GM19023 (cell line): Measurements from ENCODE around the gene ZNF296.
A peak's percentile ranks its signal among the peaks of the same experiment; 100 is the strongest.
"Not testable (repeated sequence)": the region's sequence is repeated elsewhere in the genome, so short reads cannot be mapped to it uniquely, and the experiment has no call there.

ENCODE experiments used
- ATAC-seq: cut with Tn5 transposase; IDR thresholded peaks from one replicate; pipeline ENCODE4 v1.9.1; 2021; ENCODE audit warnings: mild to moderate bottlenecking, moderate library complexity; ENCODE audit not compliant: unreplicated experiment

ZNF296 gene

DNA sequence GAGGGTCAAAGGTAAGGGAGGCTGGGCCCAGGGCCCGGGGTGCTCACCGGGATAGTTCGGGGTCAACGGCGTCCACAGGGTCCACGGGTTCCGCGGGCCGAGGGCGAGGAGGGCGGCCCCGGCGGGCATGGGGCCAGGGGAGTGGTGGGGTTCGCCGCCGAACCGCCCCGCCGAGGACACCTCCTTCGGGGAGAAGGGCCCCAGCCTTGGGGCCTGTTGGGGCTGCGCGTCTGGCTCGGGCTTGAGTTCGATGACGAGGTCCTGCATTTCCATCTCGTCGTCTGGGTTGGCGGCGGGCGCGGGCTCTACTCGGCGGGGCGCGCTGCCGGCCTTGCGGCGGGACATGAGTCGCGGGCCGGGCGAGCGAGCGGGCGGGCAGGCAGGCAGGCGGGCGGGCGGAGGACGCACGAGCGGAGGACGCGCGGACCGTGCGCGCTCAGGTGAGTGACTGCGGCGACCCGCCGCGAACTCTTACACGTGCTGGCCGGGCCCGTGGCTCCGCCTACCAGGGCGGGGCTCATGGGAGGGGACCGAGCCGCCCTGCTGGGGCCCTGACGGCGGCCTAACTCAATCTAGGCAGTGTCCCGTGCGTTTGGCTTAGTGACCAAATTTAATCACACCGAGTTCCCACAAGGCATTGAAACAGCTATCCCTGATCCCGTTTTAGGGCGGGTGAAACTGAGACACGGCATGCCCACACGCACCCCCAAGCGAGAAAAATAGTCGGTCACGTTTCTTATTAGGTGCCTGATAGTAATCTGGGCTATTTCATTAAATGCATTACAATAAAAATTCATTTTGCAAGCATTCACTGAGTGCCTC, at the start of gene ZNF296:
Gene ZNF296 (minus strand): TSS at position 450 of the 822 bp plus-strand sequence. CDS start 105 bp downstream, at position 345.
- peak; percentile 44 for ATAC-seq

DNA sequence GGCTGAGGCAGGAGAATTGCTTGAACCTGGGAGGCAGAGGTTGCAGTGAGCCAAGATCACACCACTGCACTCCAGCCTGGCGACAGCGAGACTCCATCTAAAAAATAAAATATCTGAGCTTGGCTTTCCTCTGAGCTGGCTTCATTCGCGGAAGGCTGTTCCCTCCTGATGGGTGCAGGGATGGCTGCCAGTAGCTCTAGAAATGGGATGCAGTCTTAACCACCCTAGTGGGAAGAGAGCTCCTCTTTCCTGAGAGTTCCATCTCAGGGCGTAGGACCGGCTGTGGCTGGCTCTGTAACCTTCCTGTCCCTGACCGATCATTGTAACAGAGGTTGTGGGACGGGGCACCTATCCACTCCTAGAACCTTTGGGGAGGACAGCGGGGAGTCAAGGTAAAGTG, 49.1 kb upstream of the ZNF296 start:
- no peak for ATAC-seq

DNA sequence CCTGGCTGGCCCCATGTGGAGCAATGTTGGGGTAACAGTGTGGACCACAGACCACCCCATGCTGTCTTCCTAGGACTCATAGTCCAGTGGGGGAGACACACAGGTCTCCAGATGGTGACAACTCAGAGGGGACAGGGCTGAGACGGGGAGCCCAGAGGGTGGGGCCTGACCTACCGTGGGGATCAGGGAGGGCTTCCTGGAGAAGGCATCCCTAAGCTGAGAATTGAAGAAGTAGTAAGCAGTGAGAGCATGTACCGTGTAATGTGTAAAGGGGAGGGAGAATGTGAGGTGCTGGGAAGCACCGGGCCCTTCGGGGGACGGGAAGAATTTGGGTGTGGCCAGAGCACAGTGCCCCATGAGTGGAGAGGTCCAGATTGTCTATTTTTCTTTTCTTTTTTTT, 47.7 kb upstream of the ZNF296 start:
- ATAC-seq = no peak

DNA sequence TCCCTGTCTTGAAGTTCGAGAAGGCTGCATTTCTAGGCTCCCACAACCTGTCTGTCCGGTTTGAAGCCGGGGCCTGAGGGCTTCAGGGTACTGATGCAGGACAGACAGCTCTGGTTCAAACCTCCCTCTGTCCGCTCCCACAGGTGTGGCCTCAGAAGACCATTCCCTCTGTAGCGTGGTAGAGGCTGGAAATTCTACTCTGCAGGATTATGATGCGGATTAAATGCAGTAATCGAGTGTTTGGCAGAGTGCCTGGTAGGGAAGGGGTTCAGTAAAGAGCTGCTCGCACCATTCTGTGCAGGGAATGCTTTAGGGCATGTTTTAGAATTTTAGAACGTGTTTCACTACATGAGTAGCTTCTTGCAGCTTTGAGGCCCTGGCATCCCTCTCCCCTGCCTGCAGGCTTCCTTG, 47.2 kb upstream of the ZNF296 start:
- no peak for ATAC-seq

DNA sequence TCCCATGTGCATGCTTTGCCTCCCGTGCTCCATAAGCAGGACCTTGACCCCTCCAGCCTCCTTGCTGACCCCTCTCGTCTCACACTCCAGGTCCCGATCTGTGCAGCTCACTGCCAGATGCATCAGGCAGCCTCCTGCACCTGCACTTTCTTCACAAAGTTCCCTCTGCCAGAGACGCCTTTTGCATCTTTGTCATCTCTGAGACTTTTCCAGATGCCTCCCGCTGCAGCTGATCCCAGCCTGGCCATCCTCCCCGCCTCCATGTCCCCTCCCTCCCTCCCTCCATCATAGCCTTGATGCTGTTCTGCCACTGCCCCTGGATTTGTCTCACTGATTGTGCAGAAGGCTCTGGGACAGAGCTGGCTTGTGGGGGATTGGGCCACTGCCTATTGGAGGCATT, 46.6 kb upstream of the ZNF296 start:
- no peak for ATAC-seq

DNA sequence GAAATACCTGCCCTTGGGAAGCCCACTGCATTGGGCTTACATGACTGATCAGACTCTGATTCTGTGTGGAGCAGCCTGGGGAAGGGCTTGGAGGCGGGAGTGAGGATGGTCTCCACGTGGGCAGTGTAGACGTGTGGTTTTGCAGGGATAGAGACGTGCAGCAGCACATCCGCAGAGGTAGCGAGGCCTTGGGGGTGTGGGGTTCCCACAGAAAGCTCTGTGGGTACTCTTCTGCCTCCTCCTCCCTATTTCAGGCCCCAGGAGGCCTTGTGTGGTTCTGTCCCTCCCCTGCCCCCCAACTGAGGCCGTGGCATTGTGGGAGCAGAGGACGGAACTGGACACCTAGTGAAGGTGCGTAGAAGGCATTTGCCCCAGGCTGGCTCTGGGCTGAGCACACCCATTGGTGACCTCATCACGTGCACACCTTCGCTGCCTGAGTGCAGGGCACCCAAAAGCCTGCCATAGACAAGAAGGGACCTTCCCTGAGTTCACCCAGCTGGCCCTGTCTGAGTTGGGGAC, 45.6 kb upstream of the ZNF296 start:
- ATAC-seq = no peak

DNA sequence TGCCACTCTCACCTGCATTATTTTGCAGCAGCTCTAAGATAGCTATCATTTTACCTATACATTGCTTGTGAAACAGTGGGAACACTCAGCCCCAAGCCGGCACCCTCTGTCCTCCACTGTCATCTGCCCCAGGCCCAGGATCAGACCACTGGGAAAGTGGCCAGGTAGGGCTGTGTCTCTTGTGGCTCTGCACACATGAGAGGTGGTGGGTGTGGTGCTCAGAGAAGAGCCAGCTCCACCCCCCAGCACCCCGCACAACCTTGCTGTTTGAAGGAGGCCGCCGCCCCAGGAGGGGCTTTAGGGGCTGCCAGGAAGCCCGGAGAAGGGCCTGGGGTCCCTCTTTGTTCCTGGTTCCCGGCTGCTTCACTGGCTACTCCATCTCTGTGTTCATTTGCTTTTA, 43.3 kb upstream of the ZNF296 start:
- ATAC-seq = no peak

DNA sequence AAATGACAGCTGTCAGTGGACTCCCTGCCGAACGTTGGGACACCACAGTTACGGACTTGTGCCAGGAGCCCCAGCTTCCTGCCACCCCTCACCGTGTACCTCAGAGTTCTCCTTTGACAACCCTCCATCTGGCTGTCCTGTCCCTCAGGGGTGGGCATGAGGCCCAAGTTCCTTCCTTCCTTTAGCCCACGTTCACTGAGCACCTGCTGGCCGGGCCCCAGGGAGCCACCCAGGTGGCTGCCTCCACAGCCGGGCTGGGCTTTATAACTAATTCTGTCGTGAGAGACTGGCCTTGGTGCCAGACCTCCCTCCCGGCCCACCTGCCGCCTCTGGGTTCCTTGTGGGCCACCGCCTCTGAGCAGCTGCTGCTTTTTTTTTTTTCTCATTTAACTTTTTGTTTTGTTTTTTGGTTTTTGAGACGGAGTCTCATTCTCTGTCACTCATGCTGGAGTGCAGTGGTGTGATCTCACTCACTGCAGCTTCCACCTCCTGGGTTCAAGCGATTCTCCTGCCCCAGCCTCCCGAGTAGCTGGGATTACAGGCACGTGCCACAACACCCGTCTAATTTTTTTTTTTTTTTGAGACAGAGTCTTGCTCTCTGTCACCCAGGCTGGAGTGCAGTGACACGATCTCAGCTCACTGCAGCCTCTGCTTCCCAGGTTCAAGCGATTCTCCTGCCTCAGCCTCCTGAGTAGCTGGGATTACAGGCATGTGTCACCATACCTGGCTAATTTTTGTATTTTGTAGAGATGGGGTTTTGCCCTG, 42.5 kb upstream of the ZNF296 start:
- ATAC-seq = not testable (repeated sequence)

DNA sequence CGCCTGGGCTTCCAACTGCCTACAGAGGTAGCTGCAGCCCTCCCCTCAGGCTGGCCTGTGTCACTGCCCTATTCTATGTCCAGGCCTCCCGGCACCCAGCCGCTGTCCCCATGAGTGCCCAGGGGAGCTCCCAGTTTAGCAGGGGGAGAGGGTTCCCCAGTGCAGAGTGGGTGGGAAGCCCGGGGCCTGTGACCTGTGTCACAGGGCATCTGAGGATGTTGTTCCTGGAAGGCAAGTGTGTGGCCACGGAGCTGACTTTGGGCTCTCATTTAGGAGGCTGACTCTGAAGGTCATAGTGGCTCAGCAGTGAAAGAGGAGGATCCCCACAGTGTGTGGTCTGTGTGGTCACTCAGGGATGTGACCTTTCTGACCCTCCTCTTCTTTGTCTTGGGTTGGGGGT, 41.8 kb upstream of the ZNF296 start:
- ATAC-seq = no peak

DNA sequence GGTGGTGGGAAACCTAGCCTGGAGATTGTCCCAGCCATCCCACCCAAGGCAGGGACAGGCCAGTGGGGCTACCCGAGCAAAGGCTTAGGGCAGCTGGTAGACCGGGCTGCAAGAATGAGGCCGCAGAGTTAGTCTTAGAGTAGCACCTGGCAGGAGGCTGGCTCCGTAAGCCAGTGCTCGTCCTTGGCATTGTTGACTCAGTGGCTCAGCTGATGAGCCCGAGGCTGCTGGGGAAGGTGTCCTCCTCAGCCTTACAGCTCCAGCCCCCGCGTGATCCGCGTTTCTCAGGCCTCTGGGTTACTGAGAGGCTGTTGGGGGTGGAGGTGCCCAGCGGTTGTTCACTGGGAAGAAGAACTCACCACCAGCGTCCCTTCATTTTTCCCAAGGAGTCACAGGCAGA, 41.4 kb upstream of the ZNF296 start:
- ATAC-seq = no peak

DNA sequence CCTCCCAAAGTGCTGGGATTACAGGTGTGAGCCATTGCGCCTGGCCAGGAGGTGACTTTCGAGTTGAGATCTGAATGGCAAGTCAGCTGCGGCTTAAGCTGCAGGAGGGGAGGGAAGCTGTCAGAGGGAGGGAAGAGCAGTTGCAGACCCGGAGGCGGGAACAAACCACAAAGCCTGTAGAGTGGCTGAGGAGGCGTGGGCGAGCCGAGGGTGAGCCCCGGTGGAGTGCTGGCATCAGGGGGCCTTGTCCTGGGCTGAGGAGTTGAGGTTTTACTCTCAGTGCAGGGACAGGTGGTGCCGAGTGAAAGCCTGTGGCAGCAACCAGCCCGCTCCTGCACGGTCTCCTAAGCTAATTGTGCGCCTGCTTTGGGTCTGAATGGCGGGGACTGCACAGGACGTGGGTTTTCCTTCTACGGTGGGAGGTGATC, 40.9 kb upstream of the ZNF296 start:
- ATAC-seq = no peak

DNA sequence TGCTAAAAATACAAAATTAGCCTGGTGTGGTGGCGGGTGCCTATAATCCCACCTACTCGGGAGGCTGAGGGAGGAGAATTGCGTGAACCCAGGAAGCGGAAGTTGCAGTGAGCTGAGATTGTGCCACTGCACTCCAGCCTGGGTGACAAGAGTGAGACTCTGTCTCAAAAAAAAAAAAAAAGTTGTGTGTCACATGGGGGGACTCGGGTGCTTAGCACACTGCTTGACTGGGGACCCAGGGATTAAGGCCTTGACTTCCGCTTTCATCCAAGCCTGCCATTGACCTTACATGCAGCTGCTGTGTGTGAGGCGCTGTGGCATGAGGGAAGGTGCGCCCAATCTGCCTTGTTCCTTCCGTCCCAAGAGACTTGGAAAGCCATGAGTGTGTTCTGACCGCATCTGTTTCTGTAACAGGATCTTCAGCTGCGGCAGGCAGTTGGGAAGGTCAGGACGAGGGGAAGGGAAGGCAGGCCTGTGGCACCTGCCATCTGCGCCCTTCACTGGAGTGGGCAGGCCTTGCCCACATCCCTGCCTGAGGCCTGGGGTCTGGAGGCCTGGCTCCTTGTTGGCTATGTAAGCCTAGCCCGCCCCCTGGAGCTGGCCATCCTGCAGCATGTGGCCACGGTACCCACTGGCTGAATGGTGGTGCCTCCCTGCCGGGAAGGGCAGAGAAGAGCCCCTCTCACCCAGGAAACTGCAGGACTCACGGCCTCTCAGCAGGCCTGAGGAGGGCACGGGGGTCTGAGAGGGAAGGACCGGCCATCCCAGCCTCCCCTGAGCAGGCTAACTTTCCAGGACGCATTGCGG, 39.7 kb upstream of the ZNF296 start:
- no peak for ATAC-seq

DNA sequence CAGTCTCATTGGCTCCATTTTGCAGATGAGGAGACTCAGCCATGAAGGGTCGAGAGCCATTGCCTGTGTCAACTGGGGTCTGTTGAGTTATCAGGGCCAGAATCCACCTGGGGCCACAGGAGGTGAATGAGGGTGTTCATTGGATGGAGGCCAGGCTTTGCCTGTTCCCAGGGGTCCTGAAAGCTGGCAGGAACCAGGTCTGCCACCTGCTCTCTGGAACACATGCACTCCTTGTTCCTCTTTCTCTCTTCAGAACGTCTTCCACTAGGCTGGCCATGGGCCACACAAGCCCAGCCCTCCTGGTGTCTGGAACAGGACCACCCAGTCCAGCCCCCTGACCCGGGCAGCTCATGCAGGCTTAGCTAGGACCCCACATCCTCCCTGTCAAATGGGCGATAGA, 37.8 kb upstream of the ZNF296 start:
- no peak for ATAC-seq

DNA sequence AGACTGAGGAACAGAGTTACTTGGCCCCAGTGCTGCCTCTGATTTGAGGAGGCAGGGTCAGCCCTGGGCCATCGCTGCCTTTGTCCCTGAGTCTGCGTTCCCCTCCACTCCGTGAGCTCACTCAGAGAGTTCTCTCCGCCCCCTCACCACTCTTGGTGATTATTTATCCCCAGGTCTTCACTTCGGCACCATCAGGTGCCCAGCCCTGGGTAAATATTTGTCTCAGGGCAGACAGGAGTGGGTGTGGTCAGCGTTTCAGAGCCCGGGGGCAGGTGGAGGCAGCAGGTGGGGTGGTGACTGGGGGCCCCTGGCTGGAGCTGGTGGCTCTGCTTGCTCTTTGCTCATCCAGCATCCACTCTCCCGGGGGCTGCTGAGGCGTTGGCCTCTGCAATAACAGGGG, 37.4 kb upstream of the ZNF296 start:
- ATAC-seq = no peak

DNA sequence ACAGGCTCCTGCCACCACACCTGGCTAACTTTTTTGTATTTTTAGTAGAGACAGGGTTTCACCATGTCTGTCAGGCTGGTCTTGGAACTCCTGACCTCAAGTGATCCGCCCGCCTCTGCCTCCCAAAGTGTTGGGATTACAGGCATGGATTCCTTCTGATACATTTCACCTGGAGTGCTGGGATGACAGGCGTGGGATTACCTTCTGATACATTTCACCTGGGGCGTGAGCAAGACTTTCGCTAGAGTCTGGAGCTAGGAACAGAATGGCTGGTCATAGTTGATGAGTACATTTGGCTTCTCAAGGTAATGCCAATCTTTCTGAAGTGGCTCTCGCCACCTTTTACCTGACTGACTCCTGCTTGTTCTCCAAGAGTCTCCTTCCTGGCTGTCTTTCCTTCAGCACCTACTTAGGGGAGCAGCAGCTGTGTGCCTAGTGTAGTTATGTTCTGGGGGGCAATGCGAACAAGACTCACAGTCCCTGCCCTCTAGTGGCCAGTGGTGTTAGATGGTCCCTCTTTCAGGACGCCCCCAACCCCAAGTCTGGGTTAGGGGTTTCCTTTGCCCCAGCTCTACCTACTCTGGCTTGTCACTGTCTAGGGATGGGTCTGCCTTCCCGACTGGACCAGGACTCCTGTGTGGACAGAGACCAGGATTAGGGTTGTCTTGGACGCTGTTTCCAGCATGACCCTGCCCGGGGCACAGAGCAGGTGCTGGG, 36.0 kb upstream of the ZNF296 start:
- no peak for ATAC-seq

DNA sequence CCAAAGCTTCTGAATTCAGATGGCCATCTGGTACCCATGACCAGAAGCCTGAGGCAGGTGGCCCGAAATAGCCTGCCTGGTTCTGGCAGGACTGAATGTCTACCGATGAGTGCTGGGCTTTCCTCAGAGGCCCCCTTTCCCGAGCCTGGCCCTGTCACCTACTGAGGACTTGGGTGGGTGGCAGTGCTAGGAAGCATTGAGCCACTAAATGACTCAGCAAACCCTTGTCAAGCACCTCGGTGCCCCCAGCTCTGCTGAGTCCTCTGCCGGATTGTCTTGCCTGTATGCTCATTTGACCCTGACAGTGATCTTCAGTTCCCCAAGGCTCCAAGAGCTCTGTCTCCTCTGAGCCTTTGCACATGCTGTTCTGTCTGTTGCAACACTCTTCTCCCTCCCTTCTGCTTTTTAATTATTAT, 34.6 kb upstream of the ZNF296 start:
- ATAC-seq = no peak

DNA sequence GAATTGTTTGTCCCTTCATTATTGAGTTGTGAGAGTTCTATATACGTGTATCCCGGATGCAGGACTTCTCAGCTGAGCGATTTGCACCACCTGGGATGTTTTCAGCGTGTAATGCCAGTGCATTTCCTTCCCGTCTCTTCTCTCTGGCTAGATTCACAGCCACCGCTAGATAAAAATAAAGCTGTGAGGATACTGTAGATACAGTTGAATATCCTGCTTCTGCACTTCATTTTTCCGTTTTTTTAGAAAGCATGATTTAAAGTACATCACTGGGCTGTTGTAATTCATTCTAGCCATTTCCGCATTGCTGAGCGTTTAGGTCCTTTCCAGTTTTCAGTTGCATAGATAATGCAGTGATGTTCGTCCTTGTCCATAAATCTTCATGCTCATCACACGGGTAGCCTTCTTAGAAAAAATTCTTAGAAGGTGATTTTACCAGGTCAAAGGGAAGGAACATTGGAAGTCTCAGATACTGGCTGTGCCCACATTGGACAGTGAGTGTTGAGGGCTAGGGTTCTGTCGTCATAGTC, 31.4 kb upstream of the ZNF296 start:
- no peak for ATAC-seq

DNA sequence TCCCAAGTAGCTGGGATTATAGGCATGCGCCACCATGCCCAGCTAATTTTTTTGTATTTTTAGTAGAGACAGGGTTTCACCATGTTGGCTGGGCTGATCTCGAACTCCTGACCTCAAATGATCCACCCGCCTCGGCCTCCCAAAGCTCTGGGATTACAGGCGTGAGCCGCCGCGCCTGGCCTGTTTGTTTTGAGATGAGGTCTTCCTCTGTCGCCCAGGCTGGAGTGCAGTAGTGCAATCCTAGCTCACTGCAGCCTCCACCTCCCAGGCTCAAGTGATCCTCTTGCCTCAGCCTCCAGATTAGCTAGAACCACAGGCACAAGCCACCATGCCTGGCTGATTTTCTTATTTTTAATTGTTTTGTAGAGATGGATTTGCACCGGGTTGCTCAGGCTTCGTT, 30.1 kb upstream of the ZNF296 start:
- not testable (repeated sequence) for ATAC-seq

DNA sequence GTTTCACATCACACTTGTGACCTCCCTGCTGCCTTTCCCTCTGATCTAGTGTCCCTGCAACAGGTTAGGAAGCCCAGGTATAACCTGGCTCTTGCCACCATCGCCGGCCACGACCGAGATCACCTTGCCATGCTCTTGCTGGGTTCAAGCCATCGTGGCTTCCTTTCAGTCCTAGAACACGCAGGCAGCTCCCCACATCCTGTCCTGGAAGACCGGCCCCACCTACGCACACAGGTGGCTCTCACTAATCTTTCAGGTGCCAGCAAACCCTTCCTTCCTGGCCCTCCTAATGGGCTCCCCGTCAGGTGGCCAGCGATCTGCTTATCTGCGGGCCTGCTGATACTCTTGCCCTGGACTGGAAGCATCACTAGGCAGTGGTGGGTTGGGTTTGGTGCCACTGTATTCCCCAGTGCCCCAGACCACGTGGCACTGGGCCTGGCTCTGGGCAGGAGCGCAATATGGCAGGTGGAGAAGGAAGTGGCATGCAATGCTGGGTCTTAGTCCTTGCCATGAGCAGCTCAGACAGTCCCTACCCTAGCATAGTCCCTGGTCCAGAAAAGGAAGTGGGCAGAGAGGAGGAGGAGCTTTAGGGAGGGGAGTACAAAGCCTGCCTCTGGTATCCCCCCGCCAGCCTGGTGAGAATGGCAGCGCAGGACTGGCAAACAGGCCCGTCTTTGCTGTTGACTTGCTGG, 28.5 kb upstream of the ZNF296 start:
- no peak for ATAC-seq
